ENCODE data around the gene GLT1D1.

Gene GLT1D1

DNA sequence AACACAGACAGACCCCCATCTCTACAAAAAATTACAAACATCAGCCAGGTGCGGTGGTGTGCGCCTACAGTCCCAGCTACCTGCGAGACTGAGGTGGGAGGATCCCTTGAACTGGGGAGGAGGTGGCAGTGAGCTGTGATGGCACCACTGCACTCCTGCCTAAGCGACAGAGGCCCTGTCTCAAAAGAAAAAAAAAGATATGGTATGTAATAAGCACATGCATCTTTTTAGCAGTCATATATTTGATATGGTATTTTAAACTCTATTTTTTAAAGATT lies 36.7 kb upstream of the GLT1D1 start:
- TF ChIP-seq ZBTB7A (IDR thresholded peaks at IDR 0.05; ENCODE audit: low read depth): no peak
- TF ChIP-seq CREB1 (IDR thresholded peaks at IDR 0.05; ENCODE audit: low read depth): no peak
- TF ChIP-seq RAD21 (IDR thresholded peaks at IDR 0.05; ENCODE audit: low read depth): no peak
- TF ChIP-seq NFIC (IDR thresholded peaks at IDR 0.05): no peak

- TF ChIP-seq RAD21 (IDR thresholded peaks at IDR 0.05; ENCODE audit: low read depth): no peak
- TF ChIP-seq TCF12 (IDR thresholded peaks at IDR 0.05; ENCODE audit: low read depth): no peak
- no peak for TF ChIP-seq CEBPB (IDR thresholded peaks at IDR 0.05)
- TF ChIP-seq, protein P1, sequence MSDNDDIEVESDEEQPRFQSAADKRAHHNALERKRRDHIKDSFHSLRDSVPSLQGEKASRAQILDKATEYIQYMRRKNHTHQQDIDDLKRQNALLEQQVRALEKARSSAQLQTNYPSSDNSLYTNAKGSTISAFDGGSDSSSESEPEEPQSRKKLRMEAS (IDR thresholded peaks at IDR 0.05): no peak
- TF ChIP-seq EGR1 (IDR thresholded peaks at IDR 0.05): no peak
- no peak for TF ChIP-seq EP300 (IDR thresholded peaks at IDR 0.05; ENCODE audit: borderline replicate concordance)
- no peak for TF ChIP-seq CREB1 (IDR thresholded peaks at IDR 0.05; ENCODE audit: low read depth)
- no peak for TF ChIP-seq FOXM1 (IDR thresholded peaks at IDR 0.05; ENCODE audit: borderline replicate concordance, low read depth)
- TF ChIP-seq TAF1 (IDR thresholded peaks at IDR 0.05; ENCODE audit: low read depth): no peak
- TF ChIP-seq YY1 (IDR thresholded peaks at IDR 0.05; ENCODE audit: low read depth): no peak
Measured at GRCh38 chr12:128817111-128818015, 35.9 kb upstream of the GLT1D1 start.

GRCh38 chr12:128818065-128819022 lies 34.9 kb upstream of the GLT1D1 start:
- TF ChIP-seq FOXM1 (IDR thresholded peaks at IDR 0.05; ENCODE audit: borderline replicate concordance, low read depth) (no peak), NFIC (IDR thresholded peaks at IDR 0.05) (no peak), TCF12 (IDR thresholded peaks at IDR 0.05; ENCODE audit: low read depth) (no peak), TEAD4 (IDR thresholded peaks at IDR 0.05) (no peak), CEBPB (IDR thresholded peaks at IDR 0.05) (no peak), ZBTB7A (IDR thresholded peaks at IDR 0.05; ENCODE audit: low read depth) (no peak), TAF1 (IDR thresholded peaks at IDR 0.05; ENCODE audit: low read depth) (no peak), YY1 (IDR thresholded peaks at IDR 0.05; ENCODE audit: low read depth) (no peak), EGR1 (IDR thresholded peaks at IDR 0.05) (no peak), RAD21 (IDR thresholded peaks at IDR 0.05; ENCODE audit: low read depth) (no peak), EP300 (IDR thresholded peaks at IDR 0.05; ENCODE audit: borderline replicate concordance) (no peak), CREB1 (IDR thresholded peaks at IDR 0.05; ENCODE audit: low read depth) (no peak)
- TF ChIP-seq, protein P2, sequence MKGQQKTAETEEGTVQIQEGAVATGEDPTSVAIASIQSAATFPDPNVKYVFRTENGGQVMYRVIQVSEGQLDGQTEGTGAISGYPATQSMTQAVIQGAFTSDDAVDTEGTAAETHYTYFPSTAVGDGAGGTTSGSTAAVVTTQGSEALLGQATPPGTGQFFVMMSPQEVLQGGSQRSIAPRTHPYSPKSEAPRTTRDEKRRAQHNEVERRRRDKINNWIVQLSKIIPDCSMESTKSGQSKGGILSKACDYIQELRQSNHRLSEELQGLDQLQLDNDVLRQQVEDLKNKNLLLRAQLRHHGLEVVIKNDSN (IDR thresholded peaks at IDR 0.05): no peak
- TF ChIP-seq, protein P1 (IDR thresholded peaks at IDR 0.05): no peak
- TF ChIP-seq, protein P3, sequence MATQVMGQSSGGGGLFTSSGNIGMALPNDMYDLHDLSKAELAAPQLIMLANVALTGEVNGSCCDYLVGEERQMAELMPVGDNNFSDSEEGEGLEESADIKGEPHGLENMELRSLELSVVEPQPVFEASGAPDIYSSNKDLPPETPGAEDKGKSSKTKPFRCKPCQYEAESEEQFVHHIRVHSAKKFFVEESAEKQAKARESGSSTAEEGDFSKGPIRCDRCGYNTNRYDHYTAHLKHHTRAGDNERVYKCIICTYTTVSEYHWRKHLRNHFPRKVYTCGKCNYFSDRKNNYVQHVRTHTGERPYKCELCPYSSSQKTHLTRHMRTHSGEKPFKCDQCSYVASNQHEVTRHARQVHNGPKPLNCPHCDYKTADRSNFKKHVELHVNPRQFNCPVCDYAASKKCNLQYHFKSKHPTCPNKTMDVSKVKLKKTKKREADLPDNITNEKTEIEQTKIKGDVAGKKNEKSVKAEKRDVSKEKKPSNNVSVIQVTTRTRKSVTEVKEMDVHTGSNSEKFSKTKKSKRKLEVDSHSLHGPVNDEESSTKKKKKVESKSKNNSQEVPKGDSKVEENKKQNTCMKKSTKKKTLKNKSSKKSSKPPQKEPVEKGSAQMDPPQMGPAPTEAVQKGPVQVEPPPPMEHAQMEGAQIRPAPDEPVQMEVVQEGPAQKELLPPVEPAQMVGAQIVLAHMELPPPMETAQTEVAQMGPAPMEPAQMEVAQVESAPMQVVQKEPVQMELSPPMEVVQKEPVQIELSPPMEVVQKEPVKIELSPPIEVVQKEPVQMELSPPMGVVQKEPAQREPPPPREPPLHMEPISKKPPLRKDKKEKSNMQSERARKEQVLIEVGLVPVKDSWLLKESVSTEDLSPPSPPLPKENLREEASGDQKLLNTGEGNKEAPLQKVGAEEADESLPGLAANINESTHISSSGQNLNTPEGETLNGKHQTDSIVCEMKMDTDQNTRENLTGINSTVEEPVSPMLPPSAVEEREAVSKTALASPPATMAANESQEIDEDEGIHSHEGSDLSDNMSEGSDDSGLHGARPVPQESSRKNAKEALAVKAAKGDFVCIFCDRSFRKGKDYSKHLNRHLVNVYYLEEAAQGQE (IDR thresholded peaks at IDR 0.05; ENCODE audit: low read depth): no peak

DNA sequence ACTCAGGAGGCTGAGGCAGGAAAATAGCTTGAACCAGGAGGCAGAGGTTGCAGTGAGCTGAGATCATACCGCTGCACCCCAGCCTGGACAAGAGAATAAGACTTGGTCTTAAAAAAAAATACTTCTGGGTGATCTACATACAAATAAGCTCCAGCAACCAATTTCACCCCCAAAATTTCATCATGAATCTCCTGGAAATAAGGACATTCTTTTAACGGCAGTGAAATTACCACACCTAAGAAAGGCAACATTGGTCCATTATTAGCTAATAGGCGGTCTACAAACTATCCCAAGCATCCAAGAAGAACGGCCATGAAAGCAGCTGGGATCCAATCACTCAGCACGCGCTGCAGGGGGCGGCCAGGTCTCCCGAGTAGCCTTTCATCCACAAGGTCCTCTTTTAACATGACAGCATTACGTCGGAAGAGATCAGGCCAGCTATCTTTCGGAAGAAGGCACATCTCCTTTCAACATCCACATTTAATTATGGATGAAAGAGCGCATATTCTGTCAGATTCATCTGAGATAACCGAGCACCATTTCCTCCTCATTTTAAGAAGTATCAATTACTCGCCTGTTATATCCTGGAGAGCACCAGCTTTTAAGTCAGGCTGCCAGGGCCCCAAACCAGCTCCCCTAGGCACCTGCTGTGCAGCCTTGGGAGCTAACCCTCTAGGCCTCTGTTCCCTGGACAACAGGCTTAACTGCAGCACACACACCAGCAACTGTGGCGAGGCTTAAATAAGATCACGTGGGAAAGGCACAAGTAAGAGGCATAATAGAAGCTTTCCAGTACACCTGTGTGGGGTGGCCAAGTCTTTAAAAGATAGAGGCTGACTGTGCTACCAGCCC lies 33.8 kb upstream of the GLT1D1 start:
- TF ChIP-seq CEBPB (IDR thresholded peaks at IDR 0.05) (no peak), EGR1 (IDR thresholded peaks at IDR 0.05) (no peak), YY1 (IDR thresholded peaks at IDR 0.05; ENCODE audit: low read depth) (no peak)
- TF ChIP-seq, protein P3 (IDR thresholded peaks at IDR 0.05; ENCODE audit: low read depth): no peak

- TF ChIP-seq CEBPB (IDR thresholded peaks at IDR 0.05) (no peak), TAF1 (IDR thresholded peaks at IDR 0.05; ENCODE audit: low read depth) (no peak)
Measured at GRCh38 chr12:128820253-128820652, 33.0 kb upstream of the GLT1D1 start.
